IMR-90 (cell line): ENCODE results near the gene LTC4S. TPM values are rescaled to one million over a fixed set of nuclear protein-coding genes. Genes with fewer than 3 reads are reported as not detected.

Experiments used
- ATAC-seq: fragments of 200-7000 bp; cut with Tn5 transposase; 2 replicates; pipeline ENCODE4 v1.9.1; 2020; ENCODE audit warnings: low read depth, mild to moderate bottlenecking, moderate library complexity
- BruUV-seq: library from RNA; stranded (reverse); fragments of 400-500 nt; replicated peaks from 2 replicates; lab custom pipeline; 2021; lab: Mats Ljungman, UMichigan
- CTCF ChIA-PET: fragments of 300-600 bp; formaldehyde crosslinking; extraction: SDS; loops from one replicate; lab custom pipeline; 2021; ENCODE audit warnings: antibody characterized with exemption; lab: Yijun Ruan, JAX
- POLR2A ChIA-PET: fragments of 300-600 bp; sonication (Branson Sonifier 250); formaldehyde crosslinking; loops from one replicate; lab custom pipeline; 2022; ENCODE audit warnings: antibody characterized with exemption; ENCODE audit not compliant: unreplicated experiment; lab: Charles Lee
- DNase-seq: peaks from one replicate; pipeline ENCODE4 v3.0.0; 2013
- H2AFZ ChIP-seq: replicated peaks from 2 replicates; pipeline ENCODE3; 2013; ENCODE audit warnings: low read length, mild to moderate bottlenecking; ENCODE audit not compliant: poor library complexity
- H2AK5ac ChIP-seq: 2 replicates; pipeline ENCODE4 v1.6.1; 2013; ENCODE audit warnings: low read depth, low read length, inconsistent platforms
- H2AK9ac ChIP-seq: replicated peaks from 2 replicates; pipeline ENCODE3; 2013; ENCODE audit warnings: mild to moderate bottlenecking, low read depth, low read length, moderate library complexity; ENCODE audit not compliant: poor library complexity
- H2BK120ac ChIP-seq: 2 replicates; pipeline ENCODE4 v1.6.1; 2013; ENCODE audit warnings: low read depth, low read length, inconsistent platforms
- H2BK15ac ChIP-seq: 3 replicates; pipeline ENCODE4 v1.6.1; 2013; ENCODE audit warnings: low read depth, low read length, inconsistent platforms
- H2BK20ac ChIP-seq: 2 replicates; pipeline ENCODE4 v1.6.1; 2013; ENCODE audit warnings: low read depth, mild to moderate bottlenecking, inconsistent platforms, low read length, moderate library complexity
- H2BK5ac ChIP-seq: 2 replicates; pipeline ENCODE4 v1.6.1; 2013; ENCODE audit warnings: mild to moderate bottlenecking, low read depth, low read length, inconsistent platforms; ENCODE audit not compliant: poor library complexity, severe bottlenecking
- H3K14ac ChIP-seq: replicated peaks from 2 replicates; pipeline ENCODE4 v1.6.1; 2013; ENCODE audit warnings: low read depth, low read length, inconsistent platforms
- H3K18ac ChIP-seq: 2 replicates; pipeline ENCODE4 v1.6.1; 2013; ENCODE audit warnings: low read depth, low read length, control low read depth
- H3K23ac ChIP-seq: 2 replicates; pipeline ENCODE4 v1.6.1; 2013; ENCODE audit warnings: low read depth, low read length, inconsistent platforms
- H3K27ac ChIP-seq: 2 replicates; pipeline ENCODE4 v1.5.1; 2013; ENCODE audit warnings: mild to moderate bottlenecking, control low read depth, low read length; ENCODE audit not compliant: insufficient read depth
- H3K27me3 ChIP-seq: 2 replicates; pipeline ENCODE4 v1.6.1; 2013; ENCODE audit warnings: low read length; ENCODE audit not compliant: control insufficient read depth, insufficient read depth
- H3K36me3 ChIP-seq: 2 replicates; pipeline ENCODE4 v1.6.1; 2013; ENCODE audit warnings: low read length, mixed read lengths; ENCODE audit not compliant: control insufficient read depth, insufficient read depth
- H3K4ac ChIP-seq: 2 replicates; pipeline ENCODE4 v1.6.1; 2013; ENCODE audit warnings: low read depth, low read length, inconsistent platforms
- H3K4me1 ChIP-seq: 2 replicates; pipeline ENCODE4 v1.6.1; 2013; ENCODE audit warnings: low read length, mixed read lengths; ENCODE audit not compliant: control insufficient read depth, insufficient read depth
- H3K4me2 ChIP-seq: 2 replicates; pipeline ENCODE4 v1.6.1; 2013; ENCODE audit warnings: low read depth, mild to moderate bottlenecking, control low read depth, low read length, moderate library complexity
- H3K4me3 ChIP-seq: 2 replicates; pipeline ENCODE4 v1.5.1; 2013; ENCODE audit warnings: low read depth, mild to moderate bottlenecking, control low read depth, low read length, moderate library complexity; ENCODE audit not compliant: insufficient read depth
- H3K56ac ChIP-seq: 2 replicates; pipeline ENCODE4 v1.6.1; 2013; ENCODE audit warnings: low read length, inconsistent platforms; ENCODE audit not compliant: insufficient read depth; ENCODE audit errors: extremely low read depth
- H3K79me1 ChIP-seq, 2 experiments: 2 replicates each; pipeline ENCODE4 v1.6.1; 2013; ENCODE audit warnings: low read length in 2 of 2, inconsistent platforms in 1 of 2, low read depth in 1 of 2
- H3K9ac ChIP-seq: 2 replicates; pipeline ENCODE4 v1.6.1; 2013; ENCODE audit warnings: low read depth, low read length, control low read depth
- H3K9me1 ChIP-seq: 2 replicates; pipeline ENCODE4 v1.6.1; 2013; ENCODE audit warnings: low read length, inconsistent platforms; ENCODE audit not compliant: insufficient read depth
- H3K9me3 ChIP-seq: 2 replicates; pipeline ENCODE4 v1.6.1; 2013; ENCODE audit warnings: low read length; ENCODE audit not compliant: control insufficient read depth, insufficient read depth
- H4K20me1 ChIP-seq: 2 replicates; pipeline ENCODE4 v1.6.1; 2013; ENCODE audit warnings: low read length, inconsistent platforms; ENCODE audit not compliant: insufficient read depth
- H4K5ac ChIP-seq: 2 replicates; pipeline ENCODE4 v1.6.1; 2013; ENCODE audit warnings: mild to moderate bottlenecking, low read depth, low read length, control low read depth
- H4K8ac ChIP-seq, 2 experiments: 2 replicates each; pipeline ENCODE4 v1.6.1; 2013; ENCODE audit warnings: low read depth in 2 of 2, low read length in 2 of 2, control low read depth in 1 of 2, inconsistent platforms in 1 of 2
- H4K91ac ChIP-seq: 2 replicates; pipeline ENCODE4 v1.6.1; 2013; ENCODE audit warnings: low read depth, low read length, inconsistent platforms; ENCODE audit not compliant: insufficient read depth
- BHLHE40 ChIP-seq: fragments of 150-350 bp; IDR thresholded peaks from 2 replicates; pipeline ENCODE4 v1.6.1; 2016; ENCODE audit warnings: mild to moderate bottlenecking, low read depth, low read length
- CEBPB ChIP-seq: IDR thresholded peaks from 2 replicates; pipeline ENCODE4 v1.6.1; 2012; ENCODE audit warnings: low read depth, low read length, improper control_type of control experiment
- CHD1 ChIP-seq: IDR thresholded peaks from 2 replicates; pipeline ENCODE4 v1.6.1; 2012; ENCODE audit warnings: low read depth, low read length, improper control_type of control experiment
- FOS ChIP-seq: fragments of 150-350 bp; IDR thresholded peaks from 2 replicates; pipeline ENCODE4 v1.6.1; 2016; ENCODE audit warnings: low read depth, low read length
- MAFK ChIP-seq: IDR thresholded peaks from 2 replicates; pipeline ENCODE4 v1.6.1; 2012; ENCODE audit warnings: low read depth, low read length, improper control_type of control experiment
- MAZ ChIP-seq: IDR thresholded peaks from 2 replicates; pipeline ENCODE4 v1.6.1; 2012; ENCODE audit warnings: low read depth, mild to moderate bottlenecking, low read length, improper control_type of control experiment, moderate library complexity, borderline replicate concordance
- MXI1 ChIP-seq: IDR thresholded peaks from 2 replicates; pipeline ENCODE4 v1.6.1; 2012; ENCODE audit warnings: low read depth, mild to moderate bottlenecking, low read length, moderate library complexity, borderline replicate concordance
- NFE2L2 ChIP-seq: fragments of 150-350 bp; IDR thresholded peaks from 2 replicates; pipeline ENCODE4 v1.6.1; 2016; ENCODE audit warnings: low read depth, mild to moderate bottlenecking, low read length
- POLR2A ChIP-seq: IDR thresholded peaks from 2 replicates; pipeline ENCODE4 v1.6.1; 2012; ENCODE audit warnings: mild to moderate bottlenecking, low read depth, low read length
- RAD21 ChIP-seq: IDR thresholded peaks from 2 replicates; pipeline ENCODE4 v1.6.1; 2012; ENCODE audit warnings: low read length, improper control_type of control experiment
- RCOR1 ChIP-seq: IDR thresholded peaks from 2 replicates; pipeline ENCODE4 v1.6.1; 2012; ENCODE audit warnings: mild to moderate bottlenecking, low read length, improper control_type of control experiment; ENCODE audit not compliant: insufficient replicate concordance
- RFX5 ChIP-seq: IDR thresholded peaks from 2 replicates; pipeline ENCODE4 v1.8.0; 2012; ENCODE audit warnings: low read depth, mild to moderate bottlenecking, low read length, moderate library complexity
- SMC3 ChIP-seq: fragments of 150-350 bp; IDR thresholded peaks from 2 replicates; pipeline ENCODE4 v1.6.1; 2016; ENCODE audit warnings: low read depth, mild to moderate bottlenecking, antibody characterized with exemption, low read length, moderate library complexity
- WGBS, 2 experiments: methylation state at CpG; one replicate each; pipeline versions ENCODE4 v1.1.5 to v1.1.7; 2013; ENCODE audit warnings: missing lambda C conversion rate in 2 of 2; ENCODE audit not compliant: insufficient read length in 1 of 2; ENCODE audit errors: extremely low coverage in 2 of 2; 5-methylcytosine and 5-hydroxymethylcytosine counted together
- dilution Hi-C: fragments of 300-500 bp; cut with HindIII; formaldehyde crosslinking; loops from one replicate; pipeline ENCODE4 v1.14.3; 2018; ENCODE audit warnings: low sequenced_read_pairs; ENCODE audit not compliant: unreplicated experiment
- in situ Hi-C: fragments of 300-500 bp; cut with MboI; formaldehyde crosslinking; loops from 3 replicates; pipeline ENCODE4 v1.14.3; 2019; ENCODE audit warnings: low sequenced_read_pairs, inconsistent platforms, mixed read lengths
- intact Hi-C: fragments of 100-400 bp; cut with micrococcal nuclease; formaldehyde crosslinking; loops from 2 replicates; pipeline ENCODE4 v1.10.0; 2022
- polyA plus RNA-seq, 3 experiments: library from polyadenylated mRNA; depleted of rRNA; stranded (reverse); fragments of >200 nt; gene quantifications; 2 replicates each; pipeline ENCODE4 v1.2.3, GENCODE V29; 2012; ENCODE audit warnings: low replicate concordance in 1 of 3
- total RNA-seq: library from RNA; depleted of rRNA; stranded (reverse); fragments of >200 nt; gene quantifications from 2 replicates; pipeline ENCODE4 v1.2.3, GENCODE V29; 2012
- TF ChIP-seq, protein P1 (sequence below): fragments of 150-350 bp; IDR thresholded peaks from 2 replicates; pipeline ENCODE4 v1.6.1; 2016; ENCODE audit warnings: low read depth, mild to moderate bottlenecking, low read length, moderate library complexity, borderline replicate concordance
- TF ChIP-seq, protein P2 (sequence below): conservative IDR thresholded peaks from 2 replicates; pipeline ENCODE4 v1.5.1; 2012; ENCODE audit warnings: mild to moderate bottlenecking, low read depth, low read length, improper control_type of control experiment

LTC4S gene
- total and polyA plus RNA-seq, 2 of the 4 experiments (the other 2 are of a cell fraction), result 0.72 TPM; not detected in 1

DNA sequence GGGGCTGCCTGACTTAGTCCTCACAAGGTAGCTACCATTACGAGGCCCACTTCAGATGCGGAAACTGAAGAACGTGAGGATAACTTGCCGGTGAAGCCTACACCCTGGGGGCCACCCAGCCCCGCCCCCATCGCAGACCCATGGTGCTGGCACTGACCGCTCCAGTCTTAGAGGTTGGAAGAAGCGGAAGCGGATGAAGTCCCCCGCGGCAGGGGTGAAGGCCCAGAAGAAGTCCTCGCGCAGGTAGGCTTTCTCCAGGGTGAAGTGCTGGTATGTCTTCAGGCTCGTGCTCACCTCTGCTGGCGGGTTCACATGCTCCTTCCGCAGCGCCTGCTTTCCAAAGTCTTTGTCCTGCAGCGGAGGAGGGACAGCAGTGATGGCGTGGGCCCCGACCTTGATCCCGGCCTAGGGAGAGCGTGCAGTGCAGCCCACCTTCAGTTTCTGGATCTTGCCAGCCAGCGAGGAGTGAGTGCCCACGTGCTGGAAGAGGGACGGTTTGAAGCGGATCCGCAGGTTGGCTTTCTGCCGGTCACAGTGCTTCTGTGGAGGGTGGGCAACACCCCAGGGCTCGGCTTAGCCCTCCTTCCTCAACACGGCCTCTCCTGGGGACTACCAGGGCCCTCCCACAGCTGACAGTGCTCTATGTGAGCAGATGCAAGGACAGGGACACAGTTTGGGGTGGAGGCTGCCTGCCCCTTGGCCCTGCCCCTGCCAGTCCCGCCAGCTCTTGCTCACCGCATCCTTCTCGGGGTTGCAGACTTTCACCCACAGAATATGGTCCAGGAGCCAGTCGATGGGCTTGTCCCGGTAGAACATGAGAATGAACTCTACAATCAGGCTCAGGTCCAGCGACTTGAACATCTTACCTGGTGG lies 5.2 kb downstream of the LTC4S start:
- no peak overlapping the region for H2AK9ac ChIP-seq
- intact Hi-C loops (no loop called here), dilution Hi-C loops (no loop called here), in situ Hi-C loops (no loop called here)
- no peak overlapping the region for H3K4me3 ChIP-seq
- H3K36me3 ChIP-seq, result peaks cover 51% of the 10 kb centered on the region
- 98% methylated on average over 15 of the region's 36 CpGs; no CpG with 5 or more reads in 1 of the 2 experiments for WGBS, 2 experiments
- H3K14ac ChIP-seq, result no peak overlapping the region
- peaks cover 15 to 41% of the 10 kb centered on the region in 2 experiments for H3K79me1 ChIP-seq
- no peak overlapping the region for H3K23ac ChIP-seq
- H3K9ac ChIP-seq, result no peak overlapping the region
- no peak overlapping the region for H2BK15ac ChIP-seq
- ATAC-seq (no peak), DNase-seq (no peak)
- no peak overlapping the region for H3K4ac ChIP-seq
- no peak overlapping the region for H3K18ac ChIP-seq
- H3K4me1 ChIP-seq, result peaks cover 17% of the 10 kb centered on the region
- no peak overlapping the region for H3K56ac ChIP-seq
- H4K20me1 ChIP-seq, result peaks cover 36% of the 10 kb centered on the region
- no peak overlapping the region for H4K8ac ChIP-seq
- H3K9me3 ChIP-seq, result no peaks in the 10 kb centered on the region
- H4K91ac ChIP-seq, result no peak overlapping the region
- H2BK120ac ChIP-seq, result no peak overlapping the region
- H3K9me1 ChIP-seq, result 0 out of 2 replicates have a peak, but pooled peaks cover under 1% of the 10 kb centered on the region
- no peak overlapping the region for H2BK20ac ChIP-seq
- H3K4me2 ChIP-seq, result no peak overlapping the region
- H2AFZ ChIP-seq, result no peak overlapping the region
- ChIA-PET POLR2A (no interaction called here), CTCF (no interaction called here)
- no TSS peak for BruUV-seq
- H2BK5ac ChIP-seq, result no peak overlapping the region
- H3K27me3 ChIP-seq, result no peaks in the 10 kb centered on the region
- H2AK5ac ChIP-seq, result no peak overlapping the region
- H3K27ac ChIP-seq, result no peak overlapping the region
- H4K5ac ChIP-seq, result no peak overlapping the region
- no peak for TF ChIP-seq CEBPB
- TF ChIP-seq, protein P1, sequence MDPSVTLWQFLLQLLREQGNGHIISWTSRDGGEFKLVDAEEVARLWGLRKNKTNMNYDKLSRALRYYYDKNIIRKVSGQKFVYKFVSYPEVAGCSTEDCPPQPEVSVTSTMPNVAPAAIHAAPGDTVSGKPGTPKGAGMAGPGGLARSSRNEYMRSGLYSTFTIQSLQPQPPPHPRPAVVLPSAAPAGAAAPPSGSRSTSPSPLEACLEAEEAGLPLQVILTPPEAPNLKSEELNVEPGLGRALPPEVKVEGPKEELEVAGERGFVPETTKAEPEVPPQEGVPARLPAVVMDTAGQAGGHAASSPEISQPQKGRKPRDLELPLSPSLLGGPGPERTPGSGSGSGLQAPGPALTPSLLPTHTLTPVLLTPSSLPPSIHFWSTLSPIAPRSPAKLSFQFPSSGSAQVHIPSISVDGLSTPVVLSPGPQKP, result no peak
- TF ChIP-seq, protein P2, sequence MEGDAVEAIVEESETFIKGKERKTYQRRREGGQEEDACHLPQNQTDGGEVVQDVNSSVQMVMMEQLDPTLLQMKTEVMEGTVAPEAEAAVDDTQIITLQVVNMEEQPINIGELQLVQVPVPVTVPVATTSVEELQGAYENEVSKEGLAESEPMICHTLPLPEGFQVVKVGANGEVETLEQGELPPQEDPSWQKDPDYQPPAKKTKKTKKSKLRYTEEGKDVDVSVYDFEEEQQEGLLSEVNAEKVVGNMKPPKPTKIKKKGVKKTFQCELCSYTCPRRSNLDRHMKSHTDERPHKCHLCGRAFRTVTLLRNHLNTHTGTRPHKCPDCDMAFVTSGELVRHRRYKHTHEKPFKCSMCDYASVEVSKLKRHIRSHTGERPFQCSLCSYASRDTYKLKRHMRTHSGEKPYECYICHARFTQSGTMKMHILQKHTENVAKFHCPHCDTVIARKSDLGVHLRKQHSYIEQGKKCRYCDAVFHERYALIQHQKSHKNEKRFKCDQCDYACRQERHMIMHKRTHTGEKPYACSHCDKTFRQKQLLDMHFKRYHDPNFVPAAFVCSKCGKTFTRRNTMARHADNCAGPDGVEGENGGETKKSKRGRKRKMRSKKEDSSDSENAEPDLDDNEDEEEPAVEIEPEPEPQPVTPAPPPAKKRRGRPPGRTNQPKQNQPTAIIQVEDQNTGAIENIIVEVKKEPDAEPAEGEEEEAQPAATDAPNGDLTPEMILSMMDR, result no peak
- no peak for TF ChIP-seq RFX5
- TF ChIP-seq MXI1, result no peak
- TF ChIP-seq CHD1, result no peak
- TF ChIP-seq SMC3, result no peak
- TF ChIP-seq RAD21, result no peak
- no peak for TF ChIP-seq BHLHE40
- TF ChIP-seq MAZ, result no peak
- TF ChIP-seq NFE2L2, result no peak
- no peak for TF ChIP-seq POLR2A
- no peak for TF ChIP-seq MAFK
- TF ChIP-seq FOS, result no peak
- no peak for TF ChIP-seq RCOR1
